HepG2 (cell line): ENCODE data around the gene PSMB9. TPM values are rescaled to one million over a fixed set of nuclear protein-coding genes. Genes with fewer than 3 reads are reported as not detected.

Experiments
- ARID3A ChIP-seq: IDR thresholded peaks from 2 replicates; pipeline ENCODE4 v1.6.1; 2012; ENCODE audit warnings: low read depth, low read length, improper control_type of control experiment
- ATF6 ChIP-seq: sonication (generic); formaldehyde crosslinking; conservative IDR thresholded peaks from 2 replicates; pipeline ENCODE4 v1.4.0; 2020; ENCODE audit warnings: missing genetic modification reagents
- FOXO1 ChIP-seq: sonication (generic); formaldehyde crosslinking; IDR thresholded peaks from 2 replicates; pipeline ENCODE4 v1.4.0; 2020; ENCODE audit warnings: missing genetic modification reagents
- MIER3 ChIP-seq: IDR thresholded peaks from 2 replicates; pipeline ENCODE4 v1.6.1; 2016; ENCODE audit warnings: missing compliant biosample characterization, borderline replicate concordance
- POGZ ChIP-seq: sonication (generic); formaldehyde crosslinking; IDR thresholded peaks from 2 replicates; pipeline ENCODE4 v1.4.0; 2020; ENCODE audit warnings: mild to moderate bottlenecking, missing genetic modification reagents
- POLR2AphosphoS2 ChIP-seq: IDR thresholded peaks from 2 replicates; pipeline ENCODE4 v1.6.1; 2011; ENCODE audit warnings: low read depth, low read length, improper control_type of control experiment
- SIN3A ChIP-seq: IDR thresholded peaks from 2 replicates; pipeline ENCODE4 v1.6.1; 2011; ENCODE audit warnings: low read depth, mild to moderate bottlenecking, control low read depth, low read length, borderline replicate concordance
- SIX1 ChIP-seq: sonication (generic); formaldehyde crosslinking; IDR thresholded peaks from 2 replicates; pipeline ENCODE4 v1.4.0; 2020; ENCODE audit warnings: missing genetic modification reagents, borderline replicate concordance
- SNAPC2 ChIP-seq: sonication (generic); formaldehyde crosslinking; IDR thresholded peaks from 2 replicates; pipeline ENCODE4 v1.8.1; 2022; ENCODE audit warnings: mild to moderate bottlenecking, missing genetic modification reagents
- SOX6 ChIP-seq, 2 experiments: fragments of 450-650 bp in 1 of 2; sonication (generic) in 1 of 2; formaldehyde crosslinking in 1 of 2; IDR thresholded peaks; 2 replicates each; pipeline versions ENCODE4 v1.4.0 to v1.6.1; 2017 to 2020; ENCODE audit warnings: antibody characterized with exemption in 1 of 2, mild to moderate bottlenecking in 1 of 2, missing genetic modification reagents in 1 of 2
- TAF15 ChIP-seq: fragments of 200-400 bp; formaldehyde crosslinking; IDR thresholded peaks from one replicate; pipeline ENCODE4 v1.6.1; 2018; ENCODE audit warnings: mild to moderate bottlenecking, low read depth, low read length; ENCODE audit not compliant: poor library complexity, severe bottlenecking
- YY1 ChIP-seq: IDR thresholded peaks from 2 replicates; pipeline ENCODE4 v1.6.1; 2011; ENCODE audit warnings: low read length, low read depth, moderate library complexity, mild to moderate bottlenecking; ENCODE audit not compliant: insufficient read depth, insufficient replicate concordance
- ZFP36 ChIP-seq: fragments of 150-350 bp; IDR thresholded peaks from 2 replicates; pipeline ENCODE4 v1.6.1; 2018; ENCODE audit warnings: borderline replicate concordance, low read length, low read depth; ENCODE audit not compliant: partially characterized antibody
- ZNF343 ChIP-seq: sonication (generic); formaldehyde crosslinking; IDR thresholded peaks from 2 replicates; pipeline ENCODE4 v1.4.0; 2020; ENCODE audit warnings: mild to moderate bottlenecking, missing genetic modification reagents
- ZNF879 ChIP-seq: sonication (generic); formaldehyde crosslinking; IDR thresholded peaks from 2 replicates; pipeline ENCODE4 v1.8.1; 2023; ENCODE audit warnings: missing genetic modification reagents
- polyA plus RNA-seq, 8 experiments: library from polyadenylated mRNA; depleted of rRNA in 3 of 8; stranded (reverse) in 7 of 8; unstranded in 1 of 8; fragments of >200 nt; fragmentation: Illumina TruSeq in 4 of 8; extraction: Trizol in 4 of 8; gene quantifications; 2 replicates each; pipeline versions ENCODE4 v1.2.1 to v1.2.3, GENCODE V29; 2011 to 2016; ENCODE audit warnings: low read depth in 4 of 8, missing spikeins in 1 of 8, mixed read lengths in 1 of 8; ENCODE audit not compliant: insufficient read depth in 1 of 8
- total RNA-seq, 5 experiments: library from RNA; depleted of rRNA; stranded (reverse); fragments of >200 nt; fragmentation: Illumina TruSeq; extraction: Trizol; gene quantifications; 2 replicates each; pipeline ENCODE4 v1.2.3, GENCODE V29; 2016; ENCODE audit warnings: low read depth in 1 of 5
- TF ChIP-seq, protein P1 (sequence below): IDR thresholded peaks from 2 replicates; pipeline ENCODE4 v1.6.1; 2016; ENCODE audit warnings: control low read depth
- TF ChIP-seq, protein P2 (sequence below): sonication (generic); formaldehyde crosslinking; conservative IDR thresholded peaks from 2 replicates; pipeline ENCODE4 v1.8.0; 2022; ENCODE audit warnings: missing genetic modification reagents
- TF ChIP-seq, protein P3 (sequence below), 2 experiments: IDR thresholded peaks; 2 replicates each; pipeline ENCODE4 v1.6.1; 2011 to 2012; ENCODE audit warnings: low read length in 2 of 2, borderline replicate concordance in 1 of 2, low read depth in 1 of 2, mild to moderate bottlenecking in 1 of 2, moderate library complexity in 1 of 2

PSMB9 gene
- total and polyA plus RNA-seq, 2 of the 13 experiments (the other 11 are each of a cell fraction or from before 2014, with no cell fraction given): 15.6 to 16.0 TPM

DNA sequence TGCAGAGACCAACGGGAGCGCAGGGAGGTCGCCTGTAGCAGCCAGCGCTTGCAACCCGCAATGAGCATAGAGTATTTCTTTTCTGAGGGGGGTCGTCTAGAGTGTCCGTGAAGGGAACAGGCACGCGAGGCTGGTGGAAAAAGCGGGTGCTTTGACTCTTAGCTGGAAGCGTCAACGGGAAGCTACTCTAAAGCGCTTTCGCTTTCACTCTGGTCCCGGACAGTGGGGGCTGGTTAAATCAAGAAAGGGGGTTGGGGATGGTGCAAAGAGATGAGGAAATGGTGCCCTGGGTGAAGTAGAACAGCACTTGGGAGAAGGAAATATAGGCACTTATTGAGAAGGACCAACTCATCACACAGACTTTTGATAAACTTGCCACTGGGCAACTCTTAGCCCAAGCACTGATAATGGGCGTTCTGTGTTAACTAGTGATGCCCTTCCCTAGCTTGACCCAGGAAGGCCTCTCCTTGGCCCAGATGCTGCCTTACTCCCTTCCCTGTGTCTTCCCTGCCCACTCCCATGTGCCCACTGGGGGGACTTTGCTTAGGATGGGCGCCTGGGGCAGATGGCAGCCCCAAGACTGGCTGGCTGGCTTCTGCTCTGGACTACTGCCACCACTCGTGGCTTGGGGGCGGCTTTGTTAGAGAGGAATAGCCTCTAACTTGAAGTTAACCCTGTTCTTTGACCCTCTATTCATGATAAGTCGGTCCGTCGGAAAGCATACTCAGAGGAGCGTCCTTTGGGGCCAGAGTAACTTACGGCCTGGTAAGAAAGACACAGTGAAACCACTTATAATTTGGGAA, 585 bp downstream of the PSMB9 start (continued):
- TF ChIP-seq YY1 (no peak), POLR2AphosphoS2 (no peak), SIX1 (CRISPR knock-in tag) (no peak), SIN3A (peak; percentile 7; the same call in 1 of the 2 replicates), FOXO1 (CRISPR knock-in tag) (no peak), ZNF343 (CRISPR knock-in tag) (no peak), ZFP36 (no peak), POGZ (CRISPR knock-in tag) (peak; percentile 8; the same call in 1 of the 2 replicates), ZNF879 (no peak), TAF15 (no peak), ATF6 (CRISPR knock-in tag) (no peak), MIER3 (no peak), SNAPC2 (no peak), SOX6 (IDR thresholded peaks at IDR 0.05) (no peak), SOX6 (CRISPR knock-in tag; IDR thresholded peaks at IDR 0.05) (0 out of 2 replicates have a peak, but pooled peaks have one; percentile 14), ARID3A (no peak)
- TF ChIP-seq, protein P1, sequence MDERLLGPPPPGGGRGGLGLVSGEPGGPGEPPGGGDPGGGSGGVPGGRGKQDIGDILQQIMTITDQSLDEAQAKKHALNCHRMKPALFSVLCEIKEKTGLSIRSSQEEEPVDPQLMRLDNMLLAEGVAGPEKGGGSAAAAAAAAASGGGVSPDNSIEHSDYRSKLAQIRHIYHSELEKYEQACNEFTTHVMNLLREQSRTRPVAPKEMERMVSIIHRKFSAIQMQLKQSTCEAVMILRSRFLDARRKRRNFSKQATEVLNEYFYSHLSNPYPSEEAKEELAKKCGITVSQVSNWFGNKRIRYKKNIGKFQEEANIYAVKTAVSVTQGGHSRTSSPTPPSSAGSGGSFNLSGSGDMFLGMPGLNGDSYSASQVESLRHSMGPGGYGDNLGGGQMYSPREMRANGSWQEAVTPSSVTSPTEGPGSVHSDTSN (CRISPR knock-in tag): no peak
- TF ChIP-seq, protein P2, sequence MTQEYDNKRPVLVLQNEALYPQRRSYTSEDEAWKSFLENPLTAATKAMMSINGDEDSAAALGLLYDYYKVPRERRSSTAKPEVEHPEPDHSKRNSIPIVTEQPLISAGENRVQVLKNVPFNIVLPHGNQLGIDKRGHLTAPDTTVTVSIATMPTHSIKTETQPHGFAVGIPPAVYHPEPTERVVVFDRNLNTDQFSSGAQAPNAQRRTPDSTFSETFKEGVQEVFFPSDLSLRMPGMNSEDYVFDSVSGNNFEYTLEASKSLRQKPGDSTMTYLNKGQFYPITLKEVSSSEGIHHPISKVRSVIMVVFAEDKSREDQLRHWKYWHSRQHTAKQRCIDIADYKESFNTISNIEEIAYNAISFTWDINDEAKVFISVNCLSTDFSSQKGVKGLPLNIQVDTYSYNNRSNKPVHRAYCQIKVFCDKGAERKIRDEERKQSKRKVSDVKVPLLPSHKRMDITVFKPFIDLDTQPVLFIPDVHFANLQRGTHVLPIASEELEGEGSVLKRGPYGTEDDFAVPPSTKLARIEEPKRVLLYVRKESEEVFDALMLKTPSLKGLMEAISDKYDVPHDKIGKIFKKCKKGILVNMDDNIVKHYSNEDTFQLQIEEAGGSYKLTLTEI (CRISPR knock-in tag): no peak
- TF ChIP-seq, protein P3, sequence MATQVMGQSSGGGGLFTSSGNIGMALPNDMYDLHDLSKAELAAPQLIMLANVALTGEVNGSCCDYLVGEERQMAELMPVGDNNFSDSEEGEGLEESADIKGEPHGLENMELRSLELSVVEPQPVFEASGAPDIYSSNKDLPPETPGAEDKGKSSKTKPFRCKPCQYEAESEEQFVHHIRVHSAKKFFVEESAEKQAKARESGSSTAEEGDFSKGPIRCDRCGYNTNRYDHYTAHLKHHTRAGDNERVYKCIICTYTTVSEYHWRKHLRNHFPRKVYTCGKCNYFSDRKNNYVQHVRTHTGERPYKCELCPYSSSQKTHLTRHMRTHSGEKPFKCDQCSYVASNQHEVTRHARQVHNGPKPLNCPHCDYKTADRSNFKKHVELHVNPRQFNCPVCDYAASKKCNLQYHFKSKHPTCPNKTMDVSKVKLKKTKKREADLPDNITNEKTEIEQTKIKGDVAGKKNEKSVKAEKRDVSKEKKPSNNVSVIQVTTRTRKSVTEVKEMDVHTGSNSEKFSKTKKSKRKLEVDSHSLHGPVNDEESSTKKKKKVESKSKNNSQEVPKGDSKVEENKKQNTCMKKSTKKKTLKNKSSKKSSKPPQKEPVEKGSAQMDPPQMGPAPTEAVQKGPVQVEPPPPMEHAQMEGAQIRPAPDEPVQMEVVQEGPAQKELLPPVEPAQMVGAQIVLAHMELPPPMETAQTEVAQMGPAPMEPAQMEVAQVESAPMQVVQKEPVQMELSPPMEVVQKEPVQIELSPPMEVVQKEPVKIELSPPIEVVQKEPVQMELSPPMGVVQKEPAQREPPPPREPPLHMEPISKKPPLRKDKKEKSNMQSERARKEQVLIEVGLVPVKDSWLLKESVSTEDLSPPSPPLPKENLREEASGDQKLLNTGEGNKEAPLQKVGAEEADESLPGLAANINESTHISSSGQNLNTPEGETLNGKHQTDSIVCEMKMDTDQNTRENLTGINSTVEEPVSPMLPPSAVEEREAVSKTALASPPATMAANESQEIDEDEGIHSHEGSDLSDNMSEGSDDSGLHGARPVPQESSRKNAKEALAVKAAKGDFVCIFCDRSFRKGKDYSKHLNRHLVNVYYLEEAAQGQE (IDR thresholded peaks at IDR 0.05; ENCODE audit: borderline replicate concordance in 1 of 2, low read depth in 1 of 2, low read length in 2 of 2): no peak
